A673 (cell line): ENCODE measurements around the gene ARSH. TPM values are rescaled to one million over a fixed set of nuclear protein-coding genes. Genes with fewer than 3 reads are reported as not detected.

Experiments used
- BruUV-seq: library from RNA; stranded (reverse); fragments of 400-500 nt; replicated peaks from 2 replicates; lab custom pipeline; 2021; lab: Mats Ljungman, UMichigan
- CTCF ChIA-PET: fragments of 300-600 bp; sonication (Branson Sonifier 250); formaldehyde crosslinking; loops from one replicate; lab custom pipeline; 2022; ENCODE audit warnings: antibody characterized with exemption; lab: Charles Lee
- POLR2A ChIA-PET: fragments of 300-600 bp; sonication (Branson Sonifier 250); formaldehyde crosslinking; loops from one replicate; lab custom pipeline; 2022; ENCODE audit warnings: antibody characterized with exemption; ENCODE audit not compliant: low non-redundant PET; lab: Charles Lee
- DNase-seq: peaks from one replicate; pipeline ENCODE4 v3.0.0-alpha.2; 2015; ENCODE audit warnings: low spot score
- H3K27ac ChIP-seq: fragments of 200-600 bp; sonication (generic); 2 replicates; pipeline ENCODE4 v1.5.1; 2016; ENCODE audit warnings: mixed run types, low read depth, mild to moderate bottlenecking, mixed read lengths, antibody characterized with exemption, low read length; ENCODE audit not compliant: poor library complexity, severe bottlenecking
- H3K27me3 ChIP-seq: fragments of 200-600 bp; sonication (generic); replicated peaks from 2 replicates; pipeline ENCODE4 v1.6.1; 2017; ENCODE audit warnings: mixed run types, low read depth, mild to moderate bottlenecking, mixed read lengths, antibody characterized with exemption, low read length; ENCODE audit not compliant: insufficient read depth, poor library complexity
- H3K36me3 ChIP-seq: fragments of 200-600 bp; sonication (generic); 2 replicates; pipeline ENCODE4 v1.6.1; 2016; ENCODE audit warnings: mixed run types, mild to moderate bottlenecking, mixed read lengths, antibody characterized with exemption, low read length; ENCODE audit not compliant: insufficient read depth, poor library complexity, severe bottlenecking
- H3K4me1 ChIP-seq: fragments of 200-600 bp; sonication (generic); 2 replicates; pipeline ENCODE4 v1.6.1; 2017; ENCODE audit warnings: mixed run types, mild to moderate bottlenecking, mixed read lengths, antibody characterized with exemption, low read length; ENCODE audit not compliant: insufficient read depth, poor library complexity, severe bottlenecking
- H3K4me3 ChIP-seq: fragments of 200-600 bp; sonication (generic); 2 replicates; pipeline ENCODE4 v1.5.1; 2016; ENCODE audit warnings: low read depth, mixed run types, mild to moderate bottlenecking, mixed read lengths, low read length; ENCODE audit not compliant: poor library complexity, severe bottlenecking
- H3K9me3 ChIP-seq: fragments of 200-600 bp; sonication (generic); 2 replicates; pipeline ENCODE4 v1.6.1; 2016; ENCODE audit warnings: mixed run types, low read depth, mild to moderate bottlenecking, mixed read lengths, antibody characterized with exemption, low read length; ENCODE audit not compliant: poor library complexity, severe bottlenecking
- CTCF ChIP-seq: fragments of 300-800, 200-600 bp; sonication (generic); conservative IDR thresholded peaks from 2 replicates; pipeline ENCODE4 v1.5.1; 2017; ENCODE audit warnings: low read depth, mild to moderate bottlenecking, antibody characterized with exemption, low read length, moderate library complexity, mixed read lengths
- EZH2 ChIP-seq: fragments of 200-600 bp; sonication (generic); IDR thresholded peaks from 2 replicates; pipeline ENCODE4 v1.6.1; 2017; ENCODE audit warnings: borderline replicate concordance, low read depth, mild to moderate bottlenecking, mixed read lengths, antibody characterized with exemption, low read length; ENCODE audit not compliant: poor library complexity, severe bottlenecking
- intact Hi-C: fragments of 100-400 bp; cut with micrococcal nuclease; formaldehyde crosslinking; loops from one replicate; pipeline ENCODE4 v1.10.0; 2022; ENCODE audit not compliant: unreplicated experiment
- total RNA-seq: library from RNA; stranded (reverse); gene quantifications from 2 replicates; pipeline ENCODE4 v1.2.3, GENCODE V29; 2021

ARSH gene
- total RNA-seq, 1 experiment from 2014 or later = not detected

- peaks cover 27% of the 10 kb centered on the region for H3K27me3 ChIP-seq
- H3K36me3 ChIP-seq = no peaks in the 10 kb centered on the region
- ChIA-PET CTCF (no interaction called here), POLR2A (no interaction called here)
- no peaks in the 10 kb centered on the region for H3K9me3 ChIP-seq
- DNase-seq = no peak
- H3K4me3 ChIP-seq = no peak overlapping the region
- no peaks in the 10 kb centered on the region for H3K4me1 ChIP-seq
- BruUV-seq = no TSS peak
- intact Hi-C loops = no loop called here
- no peak overlapping the region for H3K27ac ChIP-seq
- TF ChIP-seq CTCF (no peak), EZH2 (no peak)
These were observed 22.8 kb downstream of the ARSH start for GRCh38 chrX:3029129-3029528.

GRCh38 chrX:3037218-3037617, 30.9 kb downstream of the ARSH start:
- peaks cover 10% of the 10 kb centered on the region for H3K27me3 ChIP-seq
- BruUV-seq = no TSS peak
- ChIA-PET POLR2A (no interaction called here), CTCF (no interaction called here)
- H3K9me3 ChIP-seq = no peaks in the 10 kb centered on the region
- TF ChIP-seq CTCF (no peak), EZH2 (no peak)
- no peaks in the 10 kb centered on the region for H3K36me3 ChIP-seq
- intact Hi-C loops = loop anchor here (5.0 kb wide), 1 partner anchor 600 kb away; no protein-coding TSS in a partner anchor
- no peak overlapping the region for H3K27ac ChIP-seq
- no peaks in the 10 kb centered on the region for H3K4me1 ChIP-seq
- no peak for DNase-seq
- H3K4me3 ChIP-seq = no peak overlapping the region

GRCh38 chrX:3044196-3044595, 37.9 kb downstream of the ARSH start:
- Histone ChIP-seq H3K9me3 (no peaks in the 10 kb centered on the region), H3K36me3 (no peaks in the 10 kb centered on the region), H3K27ac (no peak overlapping the region), H3K4me3 (no peak overlapping the region), H3K27me3 (no peaks in the 10 kb centered on the region), H3K4me1 (no peaks in the 10 kb centered on the region)
- no peak for DNase-seq
- ChIA-PET POLR2A (no interaction called here), CTCF (no interaction called here)
- intact Hi-C loops = no loop called here
- BruUV-seq = no TSS peak
- TF ChIP-seq CTCF = no peak
- TF ChIP-seq EZH2 = no peak
